ENCODE measurements around the gene FAM110A.
"Not testable (repeated sequence)": the region's sequence is repeated elsewhere in the genome, so short reads cannot be mapped to it uniquely, and the experiment has no call there.

FAM110A gene

GRCh38 chr20:833450-834150, at the start of gene FAM110A:
FAM110A (plus strand) TSS chr20:833715; CDS start chr20:844805, 11,090 bp downstream.
- peak; percentile 83 to 85 (median 84) for DNase-seq (ENCODE audit: low read depth in 2 of 3, low spot score in 2 of 3)

- DNase-seq (ENCODE audit: low read depth in 2 of 3, low spot score in 2 of 3) = no peak
Measured at GRCh38 chr20:787825-788224, 45.7 kb upstream of the FAM110A start.

- DNase-seq (ENCODE audit: low read depth in 2 of 3, low spot score in 2 of 3) = no peak
Measured at GRCh38 chr20:791056-791455, 42.5 kb upstream of the FAM110A start.

- no peak for DNase-seq (ENCODE audit: low read depth in 2 of 3, low spot score in 2 of 3)
Measured at GRCh38 chr20:792248-792647, 41.3 kb upstream of the FAM110A start.

GRCh38 chr20:796921-797320, 36.6 kb upstream of the FAM110A start:
- no peak for DNase-seq (ENCODE audit: low read depth in 2 of 3, low spot score in 2 of 3)

- DNase-seq (ENCODE audit: low read depth in 2 of 3, low spot score in 2 of 3) = not testable (repeated sequence)
Measured at GRCh38 chr20:798746-799145, 34.8 kb upstream of the FAM110A start.

GRCh38 chr20:800026-800425, 33.5 kb upstream of the FAM110A start:
- not testable (repeated sequence) for DNase-seq (ENCODE audit: low read depth in 2 of 3, low spot score in 2 of 3)

GRCh38 chr20:801678-802077, 31.8 kb upstream of the FAM110A start:
- no peak for DNase-seq (ENCODE audit: low read depth in 2 of 3, low spot score in 2 of 3)

GRCh38 chr20:805713-806112, 27.8 kb upstream of the FAM110A start:
- no peak for DNase-seq (ENCODE audit: low read depth in 2 of 3, low spot score in 2 of 3)

- not testable (repeated sequence) for DNase-seq (ENCODE audit: low read depth in 2 of 3, low spot score in 2 of 3)
Measured at GRCh38 chr20:811776-812434, 21.6 kb upstream of the FAM110A start.

- not testable (repeated sequence) for DNase-seq (ENCODE audit: low read depth in 2 of 3, low spot score in 2 of 3)
Measured at GRCh38 chr20:812435-812814, 21.1 kb upstream of the FAM110A start.

- DNase-seq (ENCODE audit: low read depth in 2 of 3, low spot score in 2 of 3) = no peak
Measured at GRCh38 chr20:813390-813789, 20.1 kb upstream of the FAM110A start.

GRCh38 chr20:815226-815625, 18.3 kb upstream of the FAM110A start:
- DNase-seq (ENCODE audit: low read depth in 2 of 3, low spot score in 2 of 3) = no peak

- peak in 2 of 3 experiments; percentile 11 to 35 for DNase-seq (ENCODE audit: low read depth in 2 of 3, low spot score in 2 of 3)
Measured at GRCh38 chr20:815914-816606, 17.5 kb upstream of the FAM110A start.

GRCh38 chr20:818001-818664, 15.4 kb upstream of the FAM110A start:
- DNase-seq (ENCODE audit: low read depth in 2 of 3, low spot score in 2 of 3) = no peak

- DNase-seq (ENCODE audit: low read depth in 2 of 3, low spot score in 2 of 3) = no peak
Measured at GRCh38 chr20:819680-820322, 13.7 kb upstream of the FAM110A start.

GRCh38 chr20:820323-820953, 13.1 kb upstream of the FAM110A start:
- DNase-seq (ENCODE audit: low read depth in 2 of 3, low spot score in 2 of 3) = no peak

GRCh38 chr20:821046-821730, 12.3 kb upstream of the FAM110A start:
- no peak for DNase-seq (ENCODE audit: low read depth in 2 of 3, low spot score in 2 of 3)

- DNase-seq (ENCODE audit: low read depth in 2 of 3, low spot score in 2 of 3) = no peak
Measured at GRCh38 chr20:821731-822065, 11.8 kb upstream of the FAM110A start.
